Motor neuron (in vitro differentiated cells): ENCODE results near the gene KCNN3. TPM values are rescaled to one million over a fixed set of nuclear protein-coding genes. Genes with fewer than 3 reads are reported as not detected.

ENCODE experiments used
- ATAC-seq, 8 experiments: fragments of 200-7000 bp; cut with Tn5 transposase; replicated peaks in 6 of 8; 2 replicates each; pipeline ENCODE4 v1.8.0; 2021; ENCODE audit warnings: mild to moderate bottlenecking in 8 of 8, moderate library complexity in 8 of 8
- H3K27ac ChIP-seq, 2 donors: fragments of 250-450 bp; sonication (Bioruptor Pico); 2 replicates each; pipeline ENCODE4 v1.9.0; 2021; ENCODE audit warnings: antibody characterized with exemption in 2 of 2, mild to moderate bottlenecking in 2 of 2, moderate library complexity in 1 of 2
- H3K4me1 ChIP-seq, 2 donors: fragments of 250-450 bp; sonication (Bioruptor Pico); replicated peaks in 1 of 2; 2 replicates each; pipeline ENCODE4 v1.6.1; 2021; ENCODE audit warnings: antibody characterized with exemption in 2 of 2, mild to moderate bottlenecking in 2 of 2, moderate library complexity in 1 of 2
- H3K4me3 ChIP-seq, 5 donors: fragments of 250-450 bp; sonication (Bioruptor Pico); 2 replicates each; pipeline ENCODE4 v1.9.0; 2021; ENCODE audit warnings: antibody characterized with exemption in 5 of 5, mild to moderate bottlenecking in 5 of 5, moderate library complexity in 4 of 5
- WGBS, 10 experiments: fragments of 450-650 bp; shearing (Covaris generic); methylation state at CpG; one replicate each; pipeline ENCODE4 v1.0.0; 2022; 5-methylcytosine and 5-hydroxymethylcytosine counted together
- in situ Hi-C, 9 experiments: fragments of 400-800 bp; cut with MboI; loops; one replicate each; pipeline ENCODE4 v1.15.0; 2021; ENCODE audit warnings: low sequenced_read_pairs in 9 of 9, low pct_unique_long_range_greater_than_20kb in 2 of 9; ENCODE audit not compliant: unreplicated experiment in 9 of 9
- total RNA-seq, 8 experiments: library from RNA; unstranded; fragments of 300-600 nt; gene quantifications; 2 replicates each; pipeline versions ENCODE4 v1.2.3 to v1.2.4, GENCODE V29; 2022

Gene KCNN3
- total RNA-seq, 8 experiments from 2014 or later, result 0.50 to 16.1 (median 1.5) TPM

GRCh38 chr1:154895798-154896197 lies 25.7 kb upstream of the KCNN3 start:
- ATAC-seq, result peak in 1 of 8 experiments; percentile 16
- Histone ChIP-seq H3K4me3 (no peak overlapping the region), H3K4me1 (no peaks in the 10 kb centered on the region), H3K27ac (no peak overlapping the region)
- in situ Hi-C loops, result loop anchor here in 5 of 9 experiments (25.0 kb wide), 2 partner anchors 133 to 233 kb away; no protein-coding TSS in a partner anchor
- 28 to 92% (median 77%) methylated on average over 2 to 7 of the region's 7 CpGs; no CpG with 5 or more reads in 3 of the 10 experiments for WGBS, 10 experiments

- 27 to 89% (median 76%) methylated on average over 1 of the region's 1 CpG for WGBS, 10 experiments
- in situ Hi-C loops, result loop anchor here in 5 of 9 experiments (25.0 kb wide), 2 partner anchors 129 to 229 kb away; no protein-coding TSS in a partner anchor
- H3K4me1 ChIP-seq, result no peaks in the 10 kb centered on the region
- no peak overlapping the region for H3K4me3 ChIP-seq
- ATAC-seq, result no peak
- no peak overlapping the region for H3K27ac ChIP-seq
Observed at GRCh38 chr1:154891452-154891851, 21.4 kb upstream of the KCNN3 start.

GRCh38 chr1:154888757-154889156 lies 18.7 kb upstream of the KCNN3 start:
- Histone ChIP-seq H3K4me3 (no peak overlapping the region), H3K4me1 (peaks cover 0 to 10% of the 10 kb centered on the region in 2 donors), H3K27ac (no peak overlapping the region)
- in situ Hi-C loops, result loop anchor here in 7 of 9 experiments (10.0 to 25.0 kb wide), 3 partner anchors 126 to 226 kb away; no protein-coding TSS in a partner anchor
- ATAC-seq, result no peak
- 48 to 100% (median 74%) methylated on average over 2 to 7 of the region's 7 CpGs for WGBS, 10 experiments

GRCh38 chr1:154886281-154887015 lies 16.4 kb upstream of the KCNN3 start:
- Histone ChIP-seq H3K27ac (no peak overlapping the region), H3K4me3 (no peak overlapping the region), H3K4me1 (peaks cover 0 to 10% of the 10 kb centered on the region in 2 donors)
- peak in 1 of 8 experiments; percentile 17 for ATAC-seq
- in situ Hi-C loops, result loop anchor here in 7 of 9 experiments (10.0 to 25.0 kb wide), 3 partner anchors 124 to 224 kb away; no protein-coding TSS in a partner anchor
- WGBS, 10 experiments, result 0 to 77% (median 50%) methylated on average over 1 to 3 of the region's 5 CpGs; no CpG with 5 or more reads in 3 of the 10 experiments

GRCh38 chr1:154884869-154885701 lies 15.0 kb upstream of the KCNN3 start:
- ATAC-seq, result peak in 1 of 8 experiments; percentile 24
- in situ Hi-C loops, result loop anchor here in 8 of 9 experiments (5.0 to 25.0 kb wide), 4 partner anchors 123 to 223 kb away; no protein-coding TSS in a partner anchor
- Histone ChIP-seq H3K4me3 (no peak overlapping the region), H3K4me1 (peaks cover 0 to 10% of the 10 kb centered on the region in 2 donors), H3K27ac (no peak overlapping the region)
- WGBS, 10 experiments, result 20 to 100% (median 75%) methylated on average over 2 to 6 of the region's 6 CpGs; no CpG with 5 or more reads in 1 of the 10 experiments

GRCh38 chr1:154883919-154884868 lies 14.1 kb upstream of the KCNN3 start:
- in situ Hi-C loops, result loop anchor here in 8 of 9 experiments (5.0 to 25.0 kb wide), 4 partner anchors 122 to 222 kb away; no protein-coding TSS in a partner anchor
- 55 to 100% (median 73%) methylated on average over 2 to 13 of the region's 15 CpGs for WGBS, 10 experiments
- Histone ChIP-seq H3K27ac (no peak overlapping the region), H3K4me3 (no peak overlapping the region), H3K4me1 (peaks cover 4 to 10% of the 10 kb centered on the region in 2 donors)
- ATAC-seq, result no peak

GRCh38 chr1:154881820-154882535 lies 11.9 kb upstream of the KCNN3 start:
- in situ Hi-C loops, result loop anchor here in 8 of 9 experiments (5.0 to 25.0 kb wide), 4 partner anchors 120 to 220 kb away; no protein-coding TSS in a partner anchor
- H3K27ac ChIP-seq, result no peak overlapping the region
- no peak for ATAC-seq
- H3K4me1 ChIP-seq, result peaks cover 14 to 15% of the 10 kb centered on the region in 2 donors
- WGBS, 10 experiments, result 0 to 77% (median 60%) methylated on average over 1 to 10 of the region's 10 CpGs; no CpG with 5 or more reads in 3 of the 10 experiments
- H3K4me3 ChIP-seq, result no peak overlapping the region

GRCh38 chr1:154880671-154881070 lies 10.6 kb upstream of the KCNN3 start:
- WGBS, 10 experiments, result 0 to 85% (median 39%) methylated on average over 1 to 5 of the region's 5 CpGs; no CpG with 5 or more reads in 3 of the 10 experiments
- Histone ChIP-seq H3K4me1 (peaks cover 14 to 15% of the 10 kb centered on the region in 2 donors), H3K4me3 (no peak overlapping the region), H3K27ac (no peak overlapping the region)
- peak in 2 of 8 experiments; percentile 60 to 67 for ATAC-seq
- in situ Hi-C loops, result loop anchor here in 8 of 9 experiments (5.0 to 25.0 kb wide), 4 partner anchors 118 to 218 kb away; no protein-coding TSS in a partner anchor

- Histone ChIP-seq H3K4me3 (no peak overlapping the region), H3K4me1 (peaks cover 4 to 15% of the 10 kb centered on the region in 2 donors), H3K27ac (no peak overlapping the region)
- ATAC-seq, result peak in 1 of 8 experiments; percentile 2
- WGBS, 10 experiments, result 30 to 100% (median 86%) methylated on average over 1 to 8 of the region's 16 CpGs; no CpG with 5 or more reads in 3 of the 10 experiments
- in situ Hi-C loops, result loop anchor here in 5 of 9 experiments (25.0 kb wide), 2 partner anchors 117 to 217 kb away; no protein-coding TSS in a partner anchor
Observed at GRCh38 chr1:154879038-154879421, 8.9 kb upstream of the KCNN3 start.

GRCh38 chr1:154878371-154879037 lies 8.4 kb upstream of the KCNN3 start:
- Histone ChIP-seq H3K4me3 (peak overlapping the region in 2 of 5 donors; percentile 6 to 7), H3K4me1 (peaks cover 4 to 15% of the 10 kb centered on the region in 2 donors), H3K27ac (no peak overlapping the region)
- 0 to 33% (median 16%) methylated on average over 2 to 8 of the region's 20 CpGs; no CpG with 5 or more reads in 4 of the 10 experiments for WGBS, 10 experiments
- in situ Hi-C loops, result loop anchor here in 5 of 9 experiments (25.0 kb wide), 2 partner anchors 116 to 216 kb away; no protein-coding TSS in a partner anchor
- ATAC-seq, result peak; percentile 89 to 100 (median 99)
